Activated CD8-positive, alpha-beta memory T cell treated with anti-CD3 and anti-CD28 coated beads for 36 hours (primary cell): ENCODE data around the gene ATP2B1. TPM values are rescaled to one million over a fixed set of nuclear protein-coding genes. Genes with fewer than 3 reads are reported as not detected.

Experiments
- CTCF ChIA-PET: fragments of 350-600 bp; sonication (Branson Sonifier 250); formaldehyde crosslinking; loops from one replicate; lab custom pipeline; 2021; ENCODE audit warnings: antibody characterized with exemption; lab: Charles Lee
- POLR2A ChIA-PET: fragments of 350-600 bp; sonication (Branson Sonifier 250); formaldehyde crosslinking; loops from one replicate; lab custom pipeline; 2021; ENCODE audit warnings: antibody characterized with exemption; lab: Charles Lee
- total RNA-seq, 2 experiments: library from RNA; stranded (reverse); gene quantifications; one replicate each; pipeline ENCODE4 v1.2.3, GENCODE V29; 2021

The ATP2B1 gene
- total RNA-seq, 2 experiments from 2014 or later: 30.6 to 32.2 TPM

GRCh38 chr12:89671469-89671868 lies 37.2 kb downstream of the ATP2B1 start:
- POLR2A ChIA-PET: no interaction called here
- CTCF ChIA-PET: no interaction called here

DNA sequence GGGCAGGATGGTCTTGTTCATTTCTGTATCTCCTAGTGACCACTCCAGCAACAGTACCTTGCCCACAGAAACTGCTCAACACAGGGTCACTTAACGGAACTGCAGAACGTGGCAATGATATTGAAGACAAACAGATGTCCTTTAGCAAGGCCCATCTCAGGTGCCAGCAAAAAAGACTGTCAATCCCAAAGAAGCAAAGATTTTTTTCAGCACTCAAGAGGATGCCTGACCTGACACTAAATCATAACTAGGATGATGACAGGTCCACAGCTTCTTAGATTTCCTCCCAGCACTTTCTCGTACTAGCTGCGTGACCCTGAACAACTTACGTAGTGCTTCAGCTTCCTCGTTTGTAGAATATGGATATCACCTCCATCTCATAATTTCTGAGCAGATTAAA lies 39.4 kb downstream of the ATP2B1 start:
- ChIA-PET CTCF (no interaction called here), POLR2A (no interaction called here)

- ChIA-PET CTCF (interaction anchor here (0.9 kb wide), 1 partner anchor 41 kb away, joined by 3 read pairs; no protein-coding TSS in a partner anchor), POLR2A (no interaction called here)
Measured at GRCh38 chr12:89665556-89665955, 43.1 kb downstream of the ATP2B1 start.

- POLR2A ChIA-PET: interaction anchor here (1.0 kb wide), 1 partner anchor 45 kb away, joined by 3 read pairs; the partner anchor contains the start of gene ATP2B1
- CTCF ChIA-PET: no interaction called here
Measured at GRCh38 chr12:89664441-89664840, 44.2 kb downstream of the ATP2B1 start.

DNA sequence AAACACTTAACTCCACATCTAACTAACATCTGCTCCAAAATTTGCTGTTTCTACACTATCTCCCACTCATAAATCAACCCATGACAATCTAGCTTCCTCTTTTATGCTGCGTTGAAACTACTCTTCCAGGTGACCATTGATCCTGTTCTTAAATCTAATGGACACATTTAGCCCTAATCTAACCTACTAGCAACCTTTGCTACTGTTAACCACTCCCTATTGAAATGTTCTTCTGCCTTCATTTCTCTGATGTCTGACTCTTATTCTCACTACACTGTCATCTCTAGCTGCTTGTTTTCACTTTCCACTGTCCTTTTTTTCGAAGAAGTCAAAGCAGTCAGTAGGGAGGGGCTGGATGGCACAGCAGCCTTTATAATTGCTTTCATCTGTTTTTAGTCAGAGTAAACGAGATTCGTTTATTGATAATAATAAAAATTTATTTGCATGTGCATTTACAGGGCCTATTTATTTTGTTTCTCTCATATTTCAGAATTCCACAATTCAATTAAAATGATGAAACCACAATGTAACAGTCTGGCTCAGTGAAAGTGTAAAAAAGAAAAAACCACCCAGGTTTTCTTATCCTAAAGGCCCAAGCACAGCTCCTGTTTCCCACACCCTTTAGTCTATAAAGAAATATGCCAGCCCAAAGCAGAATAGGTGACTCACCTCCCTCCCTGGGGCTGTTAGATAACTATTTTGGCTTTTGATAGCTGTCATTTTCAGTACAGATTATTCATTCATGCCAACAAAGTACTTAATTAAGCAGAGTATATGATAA lies 44.9 kb downstream of the ATP2B1 start:
- CTCF ChIA-PET: no interaction called here
- POLR2A ChIA-PET: interaction anchor here (0.6 to 1.2 kb wide), 3 partner anchors 45 to 599 kb away, joined by 3 read pairs; partner anchors contain the start of gene ATP2B1

DNA sequence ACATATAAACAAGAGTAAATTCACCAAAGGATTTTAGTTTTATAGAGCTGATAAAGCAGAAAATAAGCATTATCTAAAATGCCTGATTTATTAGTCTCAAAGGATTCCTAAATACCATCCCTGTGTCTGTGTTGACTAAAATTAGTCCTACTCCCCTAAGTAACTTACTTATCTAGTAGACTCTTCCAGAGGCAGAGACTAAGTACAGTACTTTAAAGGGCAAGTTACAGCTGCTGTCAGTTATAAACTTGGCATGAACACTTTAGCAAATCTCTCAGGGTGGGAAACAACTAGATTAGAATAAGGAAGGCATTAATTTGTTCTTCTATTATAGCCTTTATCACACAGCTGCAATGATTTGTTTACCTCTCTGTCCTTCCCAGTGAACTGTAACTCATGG lies 46.0 kb downstream of the ATP2B1 start:
- POLR2A ChIA-PET: interaction anchor here (1.2 kb wide), 1 partner anchor 297 kb away, joined by 3 read pairs; no protein-coding TSS in a partner anchor
- CTCF ChIA-PET: no interaction called here

GRCh38 chr12:89661706-89662330 lies 46.8 kb downstream of the ATP2B1 start:
- ChIA-PET POLR2A (no interaction called here), CTCF (interaction anchor here (1.0 kb wide), 1 partner anchor 47 kb away, joined by 3 read pairs; the partner anchor contains the start of gene ATP2B1)

- ChIA-PET CTCF (interaction anchor here (0.6 kb wide), 1 partner anchor 13 kb away, joined by 3 read pairs; no protein-coding TSS in a partner anchor), POLR2A (no interaction called here)
Measured at GRCh38 chr12:89657739-89658138, 50.9 kb downstream of the ATP2B1 start.

DNA sequence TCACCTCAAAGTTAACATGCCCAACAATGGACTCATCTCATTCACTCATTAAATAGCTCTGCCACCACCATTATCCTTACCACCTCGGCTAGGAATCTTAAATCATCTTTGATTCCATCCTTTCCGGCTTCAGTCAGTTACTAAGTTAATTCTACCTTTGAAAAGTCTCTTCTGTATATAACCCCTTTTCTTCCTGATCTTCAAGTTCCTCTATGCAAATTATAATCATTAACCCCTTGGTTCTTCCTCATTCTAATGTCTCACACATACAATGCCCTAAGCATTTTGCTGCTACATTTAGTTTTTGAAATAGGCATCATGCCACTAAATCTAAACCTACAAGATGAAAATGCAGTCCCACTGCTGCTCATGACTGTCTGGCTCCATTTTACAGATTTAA lies 51.6 kb downstream of the ATP2B1 start:
- ChIA-PET POLR2A (no interaction called here), CTCF (no interaction called here)

- CTCF ChIA-PET: no interaction called here
- POLR2A ChIA-PET: no interaction called here
Measured at GRCh38 chr12:89655841-89656240, 52.8 kb downstream of the ATP2B1 start.

DNA sequence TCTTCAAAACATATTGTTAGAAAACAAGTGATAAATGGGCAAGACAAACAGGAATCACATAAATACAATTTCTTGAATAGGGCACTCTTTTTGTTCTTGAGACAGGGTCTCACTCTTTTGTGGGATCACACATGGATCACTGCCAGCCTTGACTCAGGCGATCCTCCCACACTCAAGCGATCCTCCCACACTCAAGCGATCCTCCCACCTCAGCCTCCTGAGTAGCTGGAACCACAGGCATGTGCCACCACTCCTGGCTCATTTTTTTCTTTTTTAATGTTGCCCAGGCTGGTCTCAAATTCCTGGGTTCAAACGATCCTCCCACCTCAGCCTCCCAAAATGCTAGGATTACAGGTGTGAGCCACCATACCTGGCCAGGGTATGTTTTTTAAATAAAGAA lies 57.4 kb downstream of the ATP2B1 start:
- ChIA-PET CTCF (no interaction called here), POLR2A (no interaction called here)

DNA sequence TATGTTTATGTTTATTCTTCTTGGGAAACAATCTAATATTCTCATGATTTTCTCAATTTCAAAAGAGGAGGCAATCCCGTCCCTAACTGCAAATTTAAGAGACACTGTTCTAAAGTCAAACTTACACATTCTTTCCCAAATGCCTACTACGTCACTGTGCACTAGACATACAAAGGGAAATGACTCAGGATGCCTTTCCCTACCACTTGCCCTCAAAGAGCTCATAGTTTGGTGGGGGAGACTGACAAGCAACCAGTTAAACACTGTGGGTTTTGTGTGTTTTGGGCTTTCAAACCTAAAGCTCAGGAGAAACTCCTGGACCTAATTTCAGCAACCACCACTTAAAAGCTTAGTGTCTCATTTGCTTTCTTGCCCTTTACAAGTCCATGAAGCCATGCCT lies 58.4 kb downstream of the ATP2B1 start:
- POLR2A ChIA-PET: no interaction called here
- CTCF ChIA-PET: no interaction called here

- ChIA-PET CTCF (no interaction called here), POLR2A (no interaction called here)
Measured at GRCh38 chr12:89649820-89650219, 58.8 kb downstream of the ATP2B1 start.

- POLR2A ChIA-PET: no interaction called here
- CTCF ChIA-PET: no interaction called here
Measured at GRCh38 chr12:89649139-89649538, 59.5 kb downstream of the ATP2B1 start.

DNA sequence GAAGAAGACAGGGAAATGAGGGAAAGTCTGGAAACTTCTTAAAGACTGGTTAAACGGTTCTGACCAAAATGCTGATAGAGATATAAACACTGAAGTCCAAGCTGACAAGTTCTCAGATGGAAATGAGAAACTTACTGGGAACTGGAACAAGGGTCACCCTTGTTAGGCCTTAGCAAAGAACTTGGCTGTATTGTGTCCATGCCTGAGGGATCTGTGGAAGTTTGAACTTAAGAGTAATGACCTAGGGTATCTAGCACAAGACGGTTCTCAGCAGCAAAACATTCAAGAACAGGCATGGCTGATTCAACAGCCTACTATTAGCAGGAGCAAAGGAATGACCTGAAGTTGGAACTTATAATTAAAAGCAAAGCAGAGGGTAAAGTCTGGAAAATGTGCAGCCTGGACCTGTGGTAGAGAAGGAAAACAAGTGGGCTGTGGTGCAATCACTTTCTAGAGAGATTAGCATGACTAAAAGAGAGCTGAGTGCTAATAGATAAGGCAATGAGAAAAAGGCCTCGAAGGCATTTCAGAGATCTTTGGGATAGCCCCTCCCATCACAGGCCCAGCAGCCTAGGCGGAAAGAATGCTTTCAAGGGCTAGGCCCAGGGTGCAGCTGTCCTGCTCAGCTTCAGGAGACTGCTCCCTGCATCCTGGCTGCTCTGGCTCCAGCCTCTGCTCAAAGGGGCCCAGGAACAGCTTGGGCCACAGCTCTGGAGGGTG lies 60.3 kb downstream of the ATP2B1 start:
- CTCF ChIA-PET: no interaction called here
- POLR2A ChIA-PET: no interaction called here

DNA sequence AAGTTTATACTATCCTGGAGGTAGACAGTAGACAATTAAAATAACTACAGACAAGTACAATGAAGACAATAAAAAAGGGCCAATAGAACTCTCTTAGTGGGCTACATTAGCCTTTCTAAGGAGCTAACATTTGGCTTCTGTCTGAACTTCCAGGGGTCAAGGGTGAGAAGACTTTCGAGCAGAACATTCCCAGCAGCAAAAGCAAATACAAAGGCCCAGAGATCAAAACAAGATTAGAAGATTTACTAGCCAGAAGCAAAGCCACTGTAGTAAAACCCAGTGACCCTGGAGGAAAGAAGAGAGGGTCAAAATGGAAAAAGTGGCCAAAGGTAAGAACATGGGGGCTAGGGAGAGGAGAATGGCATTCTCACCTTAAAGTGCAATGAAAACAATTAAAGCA lies 63.2 kb downstream of the ATP2B1 start:
- POLR2A ChIA-PET: no interaction called here
- CTCF ChIA-PET: no interaction called here

DNA sequence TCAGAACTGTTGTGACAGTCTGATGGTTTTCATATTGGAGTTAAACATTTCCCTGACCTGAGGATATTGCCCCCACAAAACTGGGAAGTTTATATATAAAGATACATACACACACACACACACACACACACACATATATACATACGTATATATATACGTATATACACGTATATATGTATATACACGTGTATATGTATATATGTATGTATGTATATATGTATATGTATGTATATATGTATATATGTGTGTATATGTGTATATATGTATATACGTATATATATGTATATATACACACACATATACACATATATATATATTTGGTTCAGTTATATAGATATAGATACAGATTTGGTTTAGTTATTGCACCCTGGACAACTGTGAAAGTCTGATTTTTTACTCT lies 65.7 kb downstream of the ATP2B1 start:
- CTCF ChIA-PET: no interaction called here

GRCh38 chr12:89636776-89637160 lies 71.9 kb downstream of the ATP2B1 start:
- ChIA-PET CTCF (no interaction called here), POLR2A (interaction anchor here (0.8 kb wide), 1 partner anchor 313 kb away, joined by 3 read pairs; no protein-coding TSS in a partner anchor)

More for the DNA sequence above, 65.7 kb downstream of the ATP2B1 start:
- POLR2A ChIA-PET: no interaction called here

DNA sequence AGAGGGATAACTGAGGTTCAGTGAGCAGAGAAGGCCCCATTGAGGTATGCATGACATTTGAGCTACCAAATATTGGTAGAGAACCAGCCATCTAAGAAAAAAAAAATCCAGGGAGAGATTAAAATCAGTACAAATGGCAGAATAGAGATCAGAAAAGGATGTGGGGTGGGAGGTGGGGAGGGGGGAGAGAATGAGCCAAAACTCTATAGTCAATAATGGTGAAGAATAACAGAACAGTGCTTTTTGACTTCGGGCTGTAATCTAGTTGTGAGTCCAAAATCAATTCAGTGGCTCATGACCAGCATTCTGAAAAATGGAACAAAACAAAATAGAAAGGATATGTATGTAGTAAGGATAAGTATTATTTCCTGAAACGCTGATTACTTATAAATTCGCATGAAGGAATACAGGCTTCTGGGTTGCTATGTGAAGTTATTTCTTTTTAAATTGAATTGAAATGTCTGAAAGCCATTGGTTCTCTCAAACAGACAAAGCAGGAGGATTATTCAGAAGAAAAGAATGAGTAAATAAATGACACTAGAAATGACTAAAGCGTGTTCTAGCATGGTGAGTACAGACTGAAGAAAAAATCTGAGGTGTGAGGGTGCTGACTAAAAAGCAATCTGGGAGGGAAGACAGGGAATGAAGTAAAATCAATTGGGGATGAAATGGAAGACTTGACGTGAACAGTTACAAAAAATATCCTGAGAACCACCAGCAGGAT lies 72.4 kb downstream of the ATP2B1 start:
- CTCF ChIA-PET: no interaction called here

More for the DNA sequence above, 72.4 kb downstream of the ATP2B1 start:
- POLR2A ChIA-PET: interaction anchor here (0.6 to 1.1 kb wide), 3 partner anchors 8 to 168 kb away, joined by 3 to 9 read pairs (median 6); no protein-coding TSS in a partner anchor
